Glutamatergic neuron (in vitro differentiated cells): ENCODE data around the gene TCF15. TPM values are rescaled to one million over a fixed set of nuclear protein-coding genes. Genes with fewer than 3 reads are reported as not detected.

ENCODE experiments used
- DNase-seq: peaks from one replicate; pipeline ENCODE4 v3.0.0; 2022
- H3K27ac Mint-ChIP-seq: one replicate; pipeline ENCODE4 v1.8.0; 2020; ENCODE audit warnings: mild to moderate bottlenecking, mixed read lengths, inconsistent platforms; ENCODE audit not compliant: unreplicated experiment
- H3K27me3 Mint-ChIP-seq: one replicate; pipeline ENCODE4 v1.8.0; 2020; ENCODE audit warnings: mild to moderate bottlenecking, moderate library complexity, mixed read lengths, inconsistent platforms; ENCODE audit not compliant: unreplicated experiment
- H3K36me3 Mint-ChIP-seq: one replicate; pipeline ENCODE4 v1.8.0; 2020; ENCODE audit warnings: mild to moderate bottlenecking, mixed read lengths, inconsistent platforms; ENCODE audit not compliant: unreplicated experiment
- H3K4me1 Mint-ChIP-seq: one replicate; pipeline ENCODE4 v1.8.0; 2020; ENCODE audit warnings: mild to moderate bottlenecking, low read depth, mixed read lengths, inconsistent platforms; ENCODE audit not compliant: unreplicated experiment
- H3K4me3 Mint-ChIP-seq: one replicate; pipeline ENCODE4 v1.8.0; 2020; ENCODE audit warnings: mild to moderate bottlenecking, mixed read lengths, inconsistent platforms; ENCODE audit not compliant: unreplicated experiment
- H3K9me3 Mint-ChIP-seq: one replicate; pipeline ENCODE4 v1.8.0; 2020; ENCODE audit warnings: mild to moderate bottlenecking, moderate library complexity, mixed read lengths, inconsistent platforms; ENCODE audit not compliant: unreplicated experiment
- CTCF ChIP-seq: fragments of 200-600 bp; sonication (generic); IDR thresholded peaks from one replicate; pipeline ENCODE4 v1.5.0; 2021; ENCODE audit not compliant: partially characterized antibody, unreplicated experiment
- long read RNA-seq: library from polyadenylated mRNA; unstranded; transcript quantifications from one replicate; pipeline ENCODE4 v2.0.0, GENCODE V29; 2020; ENCODE audit not compliant: unreplicated experiment
- total RNA-seq: library from RNA; stranded (reverse); fragmentation: NEBNext Ultra II Directional; extraction: Animal tissue kit (Norgen Biotek cat#: 25700); gene quantifications from one replicate; pipeline ENCODE4 v1.2.1, GENCODE V29; 2021; ENCODE audit not compliant: unreplicated experiment

Gene TCF15
- total RNA-seq, result 19.7 TPM
- long read RNA-seq, partial matches to known transcripts, result 0 of 3 reads
- long read RNA-seq, other reads (novel, unspliced or antisense), result 0 of 3 reads

GRCh38 chr20:610130-611046, at the start of gene TCF15:
TCF15 (minus strand) TSS chr20:610309; CDS start chr20:610237, 72 bp downstream.
- no peaks in the 10 kb centered on the region for H3K36me3 Mint-ChIP-seq
- H3K27me3 Mint-ChIP-seq, result peaks cover 21% of the 10 kb centered on the region
- peak within 1 kb of the TSS; percentile 89 for H3K27ac Mint-ChIP-seq
- peak within 1 kb of the TSS; percentile 85 for H3K4me3 Mint-ChIP-seq
- peaks cover 41% of the 10 kb centered on the region for H3K4me1 Mint-ChIP-seq
- no peak for TF ChIP-seq CTCF
- DNase-seq, result peak; percentile 84
- H3K9me3 Mint-ChIP-seq, result peaks cover 10% of the 10 kb centered on the region

- no peak for DNase-seq
- no peak for TF ChIP-seq CTCF
- Mint-ChIP-seq H3K9me3 (peaks cover 7% of the 10 kb centered on the region), H3K36me3 (peaks cover 4% of the 10 kb centered on the region), H3K27ac (no peak overlapping the region), H3K27me3 (peaks cover 16% of the 10 kb centered on the region), H3K4me1 (peaks cover 22% of the 10 kb centered on the region), H3K4me3 (no peak overlapping the region)
Observed at GRCh38 chr20:658731-659291, 48.7 kb upstream of the TCF15 start.

- H3K27ac Mint-ChIP-seq, result no peak overlapping the region
- peaks cover 15% of the 10 kb centered on the region for H3K27me3 Mint-ChIP-seq
- H3K36me3 Mint-ChIP-seq, result peaks cover 4% of the 10 kb centered on the region
- TF ChIP-seq CTCF, result no peak
- H3K4me3 Mint-ChIP-seq, result no peak overlapping the region
- no peak for DNase-seq
- H3K4me1 Mint-ChIP-seq, result peaks cover 22% of the 10 kb centered on the region
- H3K9me3 Mint-ChIP-seq, result peaks cover 8% of the 10 kb centered on the region
Observed at GRCh38 chr20:658202-658601, 48.1 kb upstream of the TCF15 start.

GRCh38 chr20:655726-656624, 45.9 kb upstream of the TCF15 start:
- H3K9me3 Mint-ChIP-seq, result peaks cover 11% of the 10 kb centered on the region
- DNase-seq, result no peak
- no peak overlapping the region for H3K27ac Mint-ChIP-seq
- peaks cover 13% of the 10 kb centered on the region for H3K4me1 Mint-ChIP-seq
- peaks cover 4% of the 10 kb centered on the region for H3K36me3 Mint-ChIP-seq
- TF ChIP-seq CTCF, result no peak
- peaks cover 7% of the 10 kb centered on the region for H3K27me3 Mint-ChIP-seq
- H3K4me3 Mint-ChIP-seq, result no peak overlapping the region
